Measurements from ENCODE around the gene FA2H. TPM values are rescaled to one million over a fixed set of nuclear protein-coding genes. Genes with fewer than 3 reads are reported as not detected.

FA2H gene
- total RNA-seq, 2 donors from 2014 or later, result 0.35 TPM; not detected in 1

DNA sequence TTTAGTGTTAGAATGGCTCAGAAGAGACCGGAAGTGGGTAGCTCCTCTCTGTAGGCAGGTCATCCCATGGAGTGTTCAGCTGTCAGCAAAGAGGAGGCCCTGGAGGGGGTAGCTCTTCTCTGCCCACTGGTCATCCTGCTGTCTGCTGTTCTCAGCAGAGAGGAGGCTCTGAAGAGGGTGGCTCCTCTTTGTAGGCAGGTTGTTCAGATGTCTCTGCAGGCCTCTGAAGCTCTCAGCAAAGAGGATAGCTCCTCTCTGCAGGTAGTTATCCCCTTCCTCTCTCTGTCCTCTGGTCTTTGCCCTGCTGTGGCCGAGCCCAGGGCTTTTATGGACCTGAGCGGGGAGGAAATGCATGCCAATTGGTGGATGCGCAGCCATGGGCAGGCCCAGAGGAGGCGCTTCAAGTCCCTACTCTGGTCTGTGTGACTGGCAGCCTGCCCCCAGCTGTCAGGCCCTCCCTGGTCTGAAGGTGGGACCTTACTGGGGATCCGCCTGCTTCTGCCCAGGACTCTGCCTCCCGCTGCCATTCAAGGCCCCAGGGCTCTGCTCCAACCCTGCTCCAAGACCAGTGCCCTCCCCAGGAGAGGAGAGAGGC lies 32.5 kb upstream of the FA2H start:
- H3K9me3 ChIP-seq, result no peaks in the 10 kb centered on the region
- no peak for TF ChIP-seq CTCF (IDR thresholded peaks at IDR 0.05)
- H3K36me3 ChIP-seq, result no peaks in the 10 kb centered on the region
- no peaks in the 10 kb centered on the region for H3K4me1 ChIP-seq
- no peak overlapping the region for H3K4me3 ChIP-seq
- H3K27me3 ChIP-seq, result no peaks in the 10 kb centered on the region
- no peak overlapping the region for H3K27ac ChIP-seq
- no peak for DNase-seq (ENCODE audit: low spot score)

DNA sequence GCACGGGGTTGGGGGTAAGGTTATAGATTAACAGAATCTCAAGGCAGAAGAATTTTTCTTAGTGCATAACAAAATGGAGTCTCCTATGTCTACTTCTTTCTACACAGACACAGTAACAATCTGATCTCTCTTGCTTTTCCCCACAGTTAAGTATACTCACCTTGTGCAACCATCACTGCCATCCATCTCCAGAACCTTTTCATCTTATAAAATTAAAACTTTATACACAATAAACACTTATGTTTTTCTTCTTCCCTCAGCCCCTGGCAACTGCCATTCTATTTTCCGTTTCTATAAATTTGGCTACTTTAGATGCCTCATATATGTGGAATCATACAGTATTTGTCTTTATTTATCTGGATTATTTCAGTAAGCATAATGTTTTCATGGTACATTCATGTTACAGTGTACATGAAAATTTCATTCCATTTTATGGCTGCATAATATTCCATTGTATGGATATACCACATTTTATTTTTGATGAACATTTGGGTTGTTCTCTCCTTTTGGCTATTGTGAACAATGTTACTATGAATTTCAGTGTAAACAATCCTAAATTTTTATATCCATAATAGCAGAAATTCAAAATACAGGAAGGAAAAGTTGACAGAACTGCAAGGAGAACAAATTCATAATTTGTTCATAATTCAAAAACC lies 25.7 kb upstream of the FA2H start:
- H3K27ac ChIP-seq, result no peak overlapping the region
- H3K36me3 ChIP-seq, result no peaks in the 10 kb centered on the region
- DNase-seq (ENCODE audit: low spot score), result no peak
- H3K27me3 ChIP-seq, result no peaks in the 10 kb centered on the region
- TF ChIP-seq CTCF (IDR thresholded peaks at IDR 0.05), result no peak
- H3K4me1 ChIP-seq, result no peaks in the 10 kb centered on the region
- peaks cover 0 to 9% of the 10 kb centered on the region in 2 donors for H3K9me3 ChIP-seq
- no peak overlapping the region for H3K4me3 ChIP-seq

- no peak for DNase-seq (ENCODE audit: low spot score)
- H3K4me3 ChIP-seq, result no peak overlapping the region
- no peaks in the 10 kb centered on the region for H3K36me3 ChIP-seq
- H3K4me1 ChIP-seq, result no peaks in the 10 kb centered on the region
- H3K9me3 ChIP-seq, result peaks cover 0 to 9% of the 10 kb centered on the region in 2 donors
- no peaks in the 10 kb centered on the region for H3K27me3 ChIP-seq
- H3K27ac ChIP-seq, result no peak overlapping the region
- no peak for TF ChIP-seq CTCF (IDR thresholded peaks at IDR 0.05)
These were observed 22.8 kb upstream of the FA2H start for GRCh38 chr16:74797414-74797813.

- no peaks in the 10 kb centered on the region for H3K4me1 ChIP-seq
- no peaks in the 10 kb centered on the region for H3K27me3 ChIP-seq
- no peaks in the 10 kb centered on the region for H3K36me3 ChIP-seq
- no peak overlapping the region for H3K4me3 ChIP-seq
- no peak overlapping the region for H3K27ac ChIP-seq
- no peak for TF ChIP-seq CTCF (IDR thresholded peaks at IDR 0.05)
- no peak for DNase-seq (ENCODE audit: low spot score)
- H3K9me3 ChIP-seq, result peaks cover 0 to 7% of the 10 kb centered on the region in 2 donors
These were observed 20.5 kb upstream of the FA2H start for GRCh38 chr16:74795104-74795503.

DNA sequence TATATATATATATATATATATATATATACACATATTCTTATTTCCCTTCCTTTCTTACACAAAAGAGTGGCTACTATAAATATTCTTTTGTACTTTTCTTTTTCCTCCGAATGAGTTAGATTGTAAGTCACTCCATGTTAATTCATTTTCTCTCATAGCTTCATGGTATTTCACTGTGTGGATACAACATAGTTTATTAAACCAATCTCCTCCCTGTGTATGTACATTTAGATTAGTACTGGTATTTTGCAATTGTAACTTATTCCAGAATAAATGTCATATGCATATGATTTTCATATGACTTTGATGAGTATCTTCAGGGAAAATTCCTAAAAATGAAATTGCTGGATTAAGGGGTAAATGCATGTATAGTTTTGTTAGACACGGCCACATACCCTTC lies 20.0 kb upstream of the FA2H start:
- Histone ChIP-seq H3K27ac (no peak overlapping the region), H3K9me3 (peaks cover 0 to 12% of the 10 kb centered on the region in 2 donors), H3K4me3 (no peak overlapping the region), H3K4me1 (no peaks in the 10 kb centered on the region), H3K27me3 (no peaks in the 10 kb centered on the region), H3K36me3 (no peaks in the 10 kb centered on the region)
- DNase-seq (ENCODE audit: low spot score), result no peak
- TF ChIP-seq CTCF (IDR thresholded peaks at IDR 0.05), result no peak

- Histone ChIP-seq H3K27me3 (no peaks in the 10 kb centered on the region), H3K4me3 (no peak overlapping the region), H3K4me1 (no peaks in the 10 kb centered on the region), H3K36me3 (no peaks in the 10 kb centered on the region), H3K27ac (no peak overlapping the region), H3K9me3 (peaks cover 0 to 12% of the 10 kb centered on the region in 2 donors)
- DNase-seq (ENCODE audit: low spot score), result no peak
- TF ChIP-seq CTCF (IDR thresholded peaks at IDR 0.05), result no peak
These were observed 19.0 kb upstream of the FA2H start for GRCh38 chr16:74793571-74793970.

Data from right atrium auricular region (tissue), 2 donors.